Cardiac septum (tissue), 1 donor: ENCODE results near the gene CFDP1. TPM values are rescaled to one million over a fixed set of nuclear protein-coding genes. Genes with fewer than 3 reads are reported as not detected.
"Not testable (repeated sequence)": the region's sequence is repeated elsewhere in the genome, so short reads cannot be mapped to it uniquely, and the experiment has no call there.

Experiments used
- DNase-seq: peaks from one replicate; pipeline ENCODE4 v3.0.0-alpha.2; 2020; ENCODE audit warnings: low spot score
- intact Hi-C: fragments of 100-400 bp; cut with DNase I; formaldehyde crosslinking; loops from one replicate; pipeline ENCODE4 v1.14.0; 2022
- long read RNA-seq: library from polyadenylated mRNA; unstranded; transcript quantifications from one replicate; pipeline ENCODE4 v2.0.0, GENCODE V29; 2021
- total RNA-seq: library from RNA; stranded (reverse); fragmentation: NEBNext Ultra II Directional; extraction: Animal tissue kit (Norgen Biotek cat#: 25700); gene quantifications from one replicate; pipeline ENCODE4 v1.2.1, GENCODE V29; 2021
- donor health status: DM: no; HTN: no; CAD: no.

CFDP1 gene
- total RNA-seq = 24.6 TPM
- long read RNA-seq, transcript CFDP1-201 (7 exons, 1,275 nt) = major isoform, 33 of 43 reads
- long read RNA-seq, partial matches to known transcripts = 1 of 43 reads
- long read RNA-seq, other reads (novel, unspliced or antisense) = 9 of 43 reads

DNA sequence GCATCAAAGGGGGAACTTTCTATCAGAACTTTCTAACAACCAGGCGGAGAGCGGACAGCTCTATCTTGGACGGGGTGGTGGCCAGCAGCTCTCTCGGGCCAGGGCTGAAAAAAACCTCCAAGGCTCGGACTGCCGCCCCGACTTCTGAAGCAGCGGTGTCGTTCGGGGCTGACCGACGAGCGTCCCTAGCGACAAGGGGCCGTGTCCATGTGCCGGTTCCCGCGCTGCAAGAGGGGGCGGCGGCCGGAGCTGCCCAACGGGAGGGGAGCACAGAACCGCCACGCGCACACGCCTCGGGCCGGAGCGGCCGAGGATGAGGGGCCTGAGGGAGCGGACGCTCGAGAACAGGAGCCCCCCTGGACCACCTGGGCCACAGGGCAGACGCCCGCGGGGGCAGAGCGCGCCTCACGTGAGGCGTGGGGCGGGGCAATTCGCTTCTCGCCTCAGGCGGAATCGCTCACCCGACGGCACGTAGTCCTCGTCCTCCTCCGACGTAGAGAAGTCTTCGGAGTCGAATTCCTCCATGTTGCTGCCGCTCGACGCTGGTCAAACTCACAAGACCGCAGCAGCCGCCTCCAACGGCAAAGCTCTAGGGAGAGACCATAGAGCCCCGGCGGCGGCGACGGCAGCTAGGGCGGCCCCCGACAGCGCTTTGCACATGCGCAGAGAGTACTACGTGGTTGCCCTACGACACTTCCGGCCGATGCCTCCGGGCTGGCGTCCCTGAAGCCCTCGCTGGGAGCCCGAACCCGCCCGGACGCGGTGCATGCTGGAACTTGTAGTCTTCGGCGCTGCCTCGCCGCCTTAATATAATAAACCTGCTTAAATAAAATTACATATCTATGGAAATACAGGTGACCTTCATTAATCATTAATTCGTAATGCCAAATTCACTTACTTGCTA is at the start of gene CFDP1:
Gene CFDP1, minus strand, starts transcription at position 676 of the 904 bp plus-strand sequence. Its CDS starts 151 bp downstream, at position 525.
- intact Hi-C loops = no loop called here
- DNase-seq = peak; percentile 99

- intact Hi-C loops = no loop called here
- no peak for DNase-seq
Observed at GRCh38 chr16:75482434-75483205, 49.3 kb upstream of the CFDP1 start.

DNA sequence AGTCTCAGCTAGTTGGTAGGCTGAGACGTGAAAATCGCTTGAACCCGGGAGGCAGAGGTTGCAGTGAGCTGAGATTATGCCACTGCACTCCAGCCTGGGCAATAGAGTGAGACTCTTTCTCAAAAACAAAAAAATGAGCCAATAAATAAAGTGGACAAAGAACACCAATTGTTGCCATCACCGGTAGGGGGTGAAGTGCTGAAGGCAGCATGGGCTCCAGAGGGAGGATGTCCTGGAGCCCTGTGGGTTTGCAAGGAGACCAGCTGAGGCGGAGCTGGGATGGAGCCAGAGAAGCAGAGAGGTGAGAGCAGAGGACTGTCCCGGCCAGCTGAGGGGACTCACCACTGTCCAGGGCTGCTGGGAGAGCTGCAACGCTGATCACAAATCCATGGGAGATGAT is 48.2 kb upstream of the CFDP1 start:
- DNase-seq = no peak
- intact Hi-C loops = no loop called here

- intact Hi-C loops = no loop called here
Observed at GRCh38 chr16:75479421-75479990, 46.2 kb upstream of the CFDP1 start.

DNA sequence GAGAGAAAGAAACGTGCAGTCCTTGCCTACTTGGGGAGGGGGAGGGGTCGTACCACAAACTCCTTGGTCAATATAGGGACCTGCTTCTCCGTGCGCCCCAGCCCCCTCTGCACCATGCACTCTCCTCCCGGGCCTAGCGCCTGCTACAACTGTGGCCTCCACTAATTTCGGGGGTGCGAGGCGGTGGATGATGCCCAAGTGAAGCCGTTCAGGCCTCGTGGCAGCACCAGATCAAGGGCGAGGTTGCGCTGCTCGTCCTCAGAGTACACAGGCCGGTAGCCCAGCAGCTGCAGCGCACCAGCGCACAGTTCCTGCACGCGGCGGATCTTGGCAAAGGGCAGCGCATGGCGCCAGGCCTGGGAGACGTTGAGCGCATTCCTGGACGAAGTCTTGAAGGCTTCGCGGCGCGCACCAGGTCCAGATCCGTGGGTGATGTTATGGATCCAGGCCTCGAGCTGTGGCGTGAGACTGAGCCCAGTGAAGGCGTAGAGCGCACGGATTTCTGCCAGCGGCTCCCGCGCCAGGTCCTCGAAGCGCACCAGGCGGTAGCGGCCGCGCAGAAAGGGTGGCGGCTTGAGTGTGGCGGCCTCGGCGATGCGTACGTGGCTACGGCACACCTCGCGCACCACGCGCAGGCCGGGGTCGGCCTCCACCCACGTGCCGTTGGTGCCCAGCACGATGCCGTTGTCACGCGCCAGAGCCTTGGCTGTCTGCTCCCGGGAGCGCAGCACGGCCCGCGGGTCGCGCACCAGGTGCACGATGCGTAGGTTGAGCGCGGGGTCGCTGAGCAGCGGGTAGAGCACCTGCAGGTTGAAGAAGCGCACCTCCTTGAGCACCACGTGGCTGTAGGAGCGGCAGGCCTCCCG is 45.4 kb upstream of the CFDP1 start:
- intact Hi-C loops = no loop called here
- no peak for DNase-seq

More at GRCh38 chr16:75479421-75479990, 46.2 kb upstream of the CFDP1 start:
- no peak for DNase-seq

DNA sequence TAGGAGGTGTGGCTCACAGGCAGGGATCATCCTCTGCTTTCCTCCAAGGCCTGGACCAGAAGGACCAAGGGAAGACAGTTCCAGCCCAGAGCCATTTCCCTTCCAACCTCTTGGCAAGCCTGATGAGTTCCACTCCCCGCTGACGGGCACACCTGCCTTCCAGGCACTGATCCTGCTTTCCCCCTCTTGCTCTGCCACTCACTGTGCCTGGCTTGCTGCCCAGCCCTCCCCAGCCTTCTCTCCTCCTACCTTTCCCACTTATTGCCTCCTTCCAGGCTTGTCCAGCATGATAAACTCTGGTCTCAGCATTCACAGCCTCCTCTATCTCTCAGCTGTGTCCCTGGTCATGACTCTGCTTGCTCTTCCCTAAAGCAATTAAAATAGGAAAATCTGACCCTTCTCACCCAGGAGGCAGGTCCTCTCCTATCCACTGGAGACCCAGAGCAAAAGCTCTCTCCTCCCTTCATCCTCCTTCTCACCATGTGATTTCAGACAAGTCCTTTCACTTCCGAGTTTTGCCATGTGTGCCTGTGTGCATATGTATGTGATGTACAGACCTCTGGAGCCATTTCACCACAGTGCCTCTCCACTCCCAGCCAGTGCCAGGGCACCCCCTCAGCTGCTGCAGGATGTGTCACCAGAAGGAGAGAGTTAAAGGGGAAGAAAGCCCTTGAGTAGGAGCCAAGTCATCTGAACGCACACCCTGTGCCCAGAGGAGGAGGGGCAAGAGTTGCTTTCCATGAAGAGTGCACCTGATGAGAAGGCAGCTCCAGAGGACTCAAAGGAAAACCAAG is 44.6 kb upstream of the CFDP1 start:
- intact Hi-C loops = no loop called here
- DNase-seq = no peak

DNA sequence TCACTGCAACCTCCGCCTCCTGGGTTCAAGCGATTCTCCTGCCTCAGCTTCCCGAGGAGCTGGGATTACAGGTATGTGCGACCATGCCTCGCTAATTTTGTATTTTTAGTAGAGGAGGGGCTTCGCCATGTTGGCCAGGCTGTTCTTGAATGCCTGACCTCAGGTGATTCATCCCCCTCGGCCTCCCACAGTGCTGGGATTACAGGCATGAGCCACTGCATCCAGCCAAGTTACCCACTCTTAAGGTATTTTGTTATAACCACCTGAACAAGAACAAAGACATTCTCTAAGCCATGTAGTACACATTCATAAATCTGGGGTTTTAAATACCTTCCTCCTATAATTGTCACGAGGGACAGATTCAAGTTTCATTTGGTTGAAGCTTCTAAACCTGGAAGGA is 43.5 kb upstream of the CFDP1 start:
- DNase-seq = no peak
- intact Hi-C loops = no loop called here

DNA sequence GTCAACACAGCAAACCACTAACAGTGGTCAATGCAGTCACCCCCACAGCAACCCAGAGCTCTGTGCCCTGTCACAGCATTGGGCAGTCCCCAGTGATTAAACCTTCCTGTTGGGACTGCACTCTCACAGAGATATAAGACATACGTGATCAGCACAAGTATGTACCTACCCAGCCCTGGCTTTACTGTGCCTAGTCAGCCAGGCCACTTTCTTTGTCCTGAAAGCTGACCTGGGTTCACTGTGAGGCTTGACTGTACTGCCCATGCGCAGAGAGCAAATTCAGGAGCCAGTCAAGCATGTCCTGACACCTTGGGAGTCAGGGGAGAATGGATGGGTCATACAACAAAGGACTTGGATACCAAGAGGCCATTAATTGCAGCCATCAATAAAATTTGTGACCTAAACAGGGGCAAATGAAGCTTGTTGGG is 42.1 kb upstream of the CFDP1 start:
- intact Hi-C loops = no loop called here

DNA sequence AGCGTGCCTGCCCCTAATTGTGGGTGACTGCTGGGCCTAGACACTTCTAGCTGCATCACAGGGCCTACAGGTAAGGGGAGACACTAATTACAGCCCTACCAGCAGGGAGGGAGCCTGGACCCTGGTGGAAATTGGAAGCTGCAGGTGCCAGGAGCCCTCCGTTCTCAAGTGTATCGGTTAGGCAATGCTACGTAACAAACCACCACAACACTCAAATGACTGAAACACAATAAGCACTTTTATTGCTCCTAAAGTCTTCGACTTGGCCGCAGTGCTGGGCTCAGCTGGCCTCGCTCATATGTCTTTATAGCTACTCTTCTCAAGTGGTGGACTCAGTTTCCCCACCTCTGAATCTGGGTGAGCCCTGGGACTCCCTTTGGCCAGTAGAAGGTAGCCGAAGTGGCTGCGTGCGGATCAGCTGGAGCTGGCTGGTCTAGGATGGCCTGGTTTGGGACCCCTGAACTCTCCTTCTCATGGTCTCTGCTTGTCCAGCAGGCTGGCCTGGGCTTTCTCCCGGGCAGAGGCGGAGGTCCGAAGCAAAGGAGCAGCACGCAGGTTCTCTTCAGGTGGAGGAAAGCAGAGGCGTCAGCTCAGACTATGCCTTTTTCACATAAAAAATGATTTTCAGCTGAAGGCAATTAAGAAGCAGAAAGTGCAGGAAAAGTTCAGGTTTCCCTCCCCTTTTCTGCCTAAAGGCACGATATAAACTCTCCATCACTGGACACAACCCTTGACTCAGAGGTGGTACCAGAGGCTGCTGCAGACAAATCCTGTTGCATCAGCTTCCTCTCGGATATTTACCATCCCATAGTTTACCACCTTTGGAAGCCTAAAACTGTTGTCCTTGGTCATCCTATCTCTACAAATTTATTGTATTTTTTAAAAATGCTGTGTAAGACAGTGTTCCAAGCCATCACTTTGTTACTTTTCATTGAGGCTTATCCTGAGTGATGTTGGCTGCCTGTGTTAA is 39.9 kb upstream of the CFDP1 start:
- no peak for DNase-seq
- intact Hi-C loops = loop anchor here (2.0 to 5.0 kb wide), 2 partner anchors 78 to 289 kb away; no protein-coding TSS in a partner anchor

More for the DNA sequence above, 42.1 kb upstream of the CFDP1 start:
- no peak for DNase-seq

DNA sequence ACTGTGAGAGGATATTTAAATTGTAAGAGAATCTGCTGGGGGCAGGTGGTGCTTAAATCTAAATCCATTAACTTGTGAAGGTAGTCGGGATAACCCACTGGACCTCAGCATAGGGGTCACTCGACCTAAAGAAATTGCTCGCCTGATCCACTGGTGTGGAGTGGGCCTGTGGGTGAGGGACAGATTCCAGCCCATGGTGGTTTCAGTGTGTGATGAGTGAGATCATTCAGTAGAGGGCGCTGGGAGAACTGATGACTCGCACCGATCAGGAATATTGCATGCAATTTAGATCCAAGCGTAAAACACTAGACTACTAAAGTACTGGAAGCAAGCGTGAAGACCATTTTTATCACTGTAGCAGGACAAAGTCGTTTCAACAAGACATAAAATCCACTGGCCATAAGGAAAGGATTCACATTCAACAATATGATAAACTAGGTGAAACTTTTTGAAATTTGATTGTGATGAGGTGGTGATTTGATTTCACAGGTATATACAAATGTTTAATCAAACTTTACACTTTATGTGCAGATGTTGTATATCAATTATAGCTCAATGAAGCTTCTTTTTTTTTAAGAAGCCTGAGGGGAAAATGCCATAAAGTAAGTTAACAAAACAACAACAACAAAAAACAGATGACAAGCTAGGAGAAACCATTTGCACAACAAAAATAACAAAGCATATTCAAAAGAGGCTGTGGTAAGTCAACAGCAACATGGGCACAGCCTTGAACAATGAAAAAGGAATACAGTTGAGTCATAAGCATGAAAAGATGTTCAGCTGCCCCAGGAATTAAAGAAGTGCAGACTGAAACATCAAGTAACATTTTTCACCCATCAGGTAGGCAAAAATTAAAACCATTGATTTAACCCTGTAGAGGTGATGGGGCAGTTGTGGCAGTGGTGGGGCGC is 38.7 kb upstream of the CFDP1 start:
- intact Hi-C loops = loop anchor here (1.0 to 5.0 kb wide), 3 partner anchors 45 to 290 kb away; no protein-coding TSS in a partner anchor
- DNase-seq = no peak

- DNase-seq = no peak
- intact Hi-C loops = no loop called here
Observed at GRCh38 chr16:75466760-75467159, 33.5 kb upstream of the CFDP1 start.

GRCh38 chr16:75464122-75464918 is 31.0 kb upstream of the CFDP1 start, which contains the start of gene TMEM170A:
Gene TMEM170A (minus strand): TSS chr16:75464689. CDS start chr16:75464600, 89 bp downstream.
- DNase-seq = peak; percentile 99
- intact Hi-C loops = loop anchor here (2.0 kb wide), 1 partner anchor 158 kb away; the partner anchor contains the start of gene ADAT1

DNA sequence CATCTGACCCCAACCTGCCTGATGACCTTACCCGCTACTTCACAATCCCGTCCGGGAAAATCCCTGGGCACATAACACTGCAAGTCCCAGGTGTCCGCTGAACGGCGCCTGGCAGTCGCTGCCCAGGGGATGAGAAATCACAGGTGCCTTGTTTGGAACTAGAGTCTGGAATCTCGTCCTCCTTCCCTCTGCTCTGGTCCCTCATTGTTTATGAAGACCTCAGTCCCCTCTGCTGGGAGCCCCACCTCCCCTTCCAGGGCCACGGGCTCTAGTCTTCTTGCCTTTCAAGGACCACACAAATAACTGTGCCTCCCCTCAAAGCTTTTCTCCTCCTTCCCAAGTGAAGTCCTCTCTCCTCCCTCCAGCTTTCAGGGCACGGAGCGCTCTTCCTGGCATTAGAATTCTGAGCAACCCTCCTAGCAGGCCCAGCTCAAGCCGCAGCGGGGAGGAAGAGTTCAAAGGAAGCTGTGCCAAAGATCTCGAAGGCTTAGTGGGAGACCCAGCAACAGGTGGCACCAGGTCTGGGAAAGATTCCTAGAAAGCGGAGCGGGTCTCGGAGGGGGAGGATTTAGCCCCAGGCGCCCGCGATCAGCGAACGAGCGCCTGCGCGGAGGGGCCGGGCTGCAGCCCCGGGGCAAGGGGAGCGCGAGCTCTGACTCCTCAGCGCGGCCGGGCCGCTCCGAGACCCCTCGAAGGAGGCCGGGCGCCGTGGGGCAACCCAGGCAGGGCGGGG is 30.3 kb upstream of the CFDP1 start:
- DNase-seq = not testable (repeated sequence)

GRCh38 chr16:75462806-75463205 is 29.5 kb upstream of the CFDP1 start:
- DNase-seq = no peak
- intact Hi-C loops = no loop called here

More for the DNA sequence above, 30.3 kb upstream of the CFDP1 start:
- intact Hi-C loops = loop anchor here (2.0 kb wide), 1 partner anchor 159 kb away; the partner anchor contains the start of gene ADAT1
